ENCODE data around the gene RNASEH1.
A peak's percentile ranks its signal among the peaks of the same experiment; 100 is the strongest.

The RNASEH1 gene, protein sequence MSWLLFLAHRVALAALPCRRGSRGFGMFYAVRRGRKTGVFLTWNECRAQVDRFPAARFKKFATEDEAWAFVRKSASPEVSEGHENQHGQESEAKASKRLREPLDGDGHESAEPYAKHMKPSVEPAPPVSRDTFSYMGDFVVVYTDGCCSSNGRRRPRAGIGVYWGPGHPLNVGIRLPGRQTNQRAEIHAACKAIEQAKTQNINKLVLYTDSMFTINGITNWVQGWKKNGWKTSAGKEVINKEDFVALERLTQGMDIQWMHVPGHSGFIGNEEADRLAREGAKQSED

DNA sequence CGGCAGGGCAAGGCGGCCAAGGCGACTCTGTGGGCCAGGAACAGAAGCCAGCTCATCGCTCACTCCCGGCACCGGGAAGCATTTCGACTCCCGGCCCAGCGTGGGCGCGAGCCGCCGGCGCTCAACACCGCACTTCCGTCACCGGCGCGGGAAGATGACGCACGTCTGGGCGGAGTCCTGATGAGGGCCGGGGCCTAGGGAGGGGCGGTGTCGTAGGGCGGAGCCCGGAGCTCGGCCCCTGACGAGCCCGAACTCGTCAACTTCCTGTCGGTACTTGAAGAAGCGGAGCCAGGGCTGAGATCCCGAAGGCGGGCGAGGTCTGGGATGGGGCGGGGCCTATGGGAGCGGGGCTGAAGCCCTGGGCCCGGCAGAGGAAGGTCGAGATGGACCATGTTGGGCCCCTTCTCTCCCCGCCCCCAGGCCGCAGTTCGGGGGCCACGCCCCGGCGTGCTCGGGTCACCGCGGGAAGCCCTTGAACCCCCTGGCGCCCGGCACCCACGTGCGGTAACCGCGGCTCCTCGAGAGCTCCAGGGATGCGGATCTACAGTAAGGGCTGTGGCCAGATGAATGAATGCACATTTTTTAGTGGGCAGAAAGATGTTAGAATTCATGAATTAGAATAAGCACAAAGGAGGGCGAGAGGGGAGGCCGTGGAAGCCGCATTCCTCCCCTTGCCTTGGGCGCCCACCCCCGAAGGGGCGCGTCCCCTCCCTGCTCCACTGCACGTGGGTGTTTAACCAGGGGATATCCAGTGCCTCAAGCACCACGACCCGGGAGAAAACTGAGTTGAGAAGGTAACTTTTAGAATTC, at the start of gene RNASEH1:
Gene RNASEH1 (minus strand): TSS at position 129 of the 810 bp plus-strand sequence. CDS start 73 bp downstream, at position 56.
- DNase-seq, result peak; percentile 99

GRCh38 chr2:3606370-3607201, 48.5 kb upstream of the RNASEH1 start:
- no peak for DNase-seq

DNA sequence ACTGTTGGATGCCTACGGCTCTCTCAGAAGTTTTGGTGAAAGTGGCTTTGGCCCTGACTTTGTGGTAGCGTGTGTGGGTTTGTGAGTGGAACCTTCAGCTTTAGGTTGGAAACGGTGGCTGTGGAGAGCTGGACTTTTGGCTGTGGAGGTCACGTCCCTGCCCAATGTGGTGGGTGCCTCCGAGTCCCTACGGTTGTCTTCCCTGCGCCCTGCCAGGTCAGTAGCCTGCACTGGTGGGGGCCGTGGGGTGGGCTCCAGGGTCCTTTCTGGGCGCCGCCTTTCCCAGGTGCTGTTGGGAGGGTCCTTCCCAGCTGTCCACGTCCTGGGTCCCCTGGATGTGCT, 47.9 kb upstream of the RNASEH1 start:
- DNase-seq, result no peak

GRCh38 chr2:3604991-3605961, 47.1 kb upstream of the RNASEH1 start:
- peak; percentile 38 to 55 for DNase-seq

DNA sequence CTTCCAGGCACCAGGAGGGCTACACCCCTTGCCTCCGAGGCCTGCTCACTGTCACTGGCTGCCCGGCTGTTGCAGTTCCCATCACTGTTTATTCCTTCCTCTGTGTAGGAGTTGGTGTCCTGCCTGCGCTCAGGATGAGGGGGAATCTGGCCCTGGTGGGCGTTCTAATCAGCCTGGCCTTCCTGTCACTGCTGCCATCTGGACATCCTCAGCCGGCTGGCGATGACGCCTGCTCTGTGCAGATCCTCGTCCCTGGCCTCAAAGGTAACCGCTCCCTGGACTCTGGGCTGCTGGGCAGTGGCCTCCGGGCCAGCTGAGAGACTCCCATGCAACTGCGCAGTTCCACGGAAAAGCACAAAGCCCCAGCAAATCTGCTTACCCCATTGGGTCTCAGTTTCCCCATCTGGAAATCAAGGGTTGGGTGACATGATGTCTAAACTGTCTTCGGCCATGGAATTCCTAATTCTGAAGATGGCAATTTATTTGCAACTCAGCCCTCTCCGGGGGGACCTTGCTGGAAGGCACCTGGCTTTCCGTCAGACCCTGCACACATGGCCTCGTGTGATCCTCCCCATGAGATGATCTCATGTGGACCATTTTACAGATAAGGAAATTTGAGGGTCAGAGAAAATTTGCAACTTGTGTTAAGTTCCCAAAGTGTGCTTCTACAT, 46.2 kb upstream of the RNASEH1 start:
- no peak for DNase-seq

DNA sequence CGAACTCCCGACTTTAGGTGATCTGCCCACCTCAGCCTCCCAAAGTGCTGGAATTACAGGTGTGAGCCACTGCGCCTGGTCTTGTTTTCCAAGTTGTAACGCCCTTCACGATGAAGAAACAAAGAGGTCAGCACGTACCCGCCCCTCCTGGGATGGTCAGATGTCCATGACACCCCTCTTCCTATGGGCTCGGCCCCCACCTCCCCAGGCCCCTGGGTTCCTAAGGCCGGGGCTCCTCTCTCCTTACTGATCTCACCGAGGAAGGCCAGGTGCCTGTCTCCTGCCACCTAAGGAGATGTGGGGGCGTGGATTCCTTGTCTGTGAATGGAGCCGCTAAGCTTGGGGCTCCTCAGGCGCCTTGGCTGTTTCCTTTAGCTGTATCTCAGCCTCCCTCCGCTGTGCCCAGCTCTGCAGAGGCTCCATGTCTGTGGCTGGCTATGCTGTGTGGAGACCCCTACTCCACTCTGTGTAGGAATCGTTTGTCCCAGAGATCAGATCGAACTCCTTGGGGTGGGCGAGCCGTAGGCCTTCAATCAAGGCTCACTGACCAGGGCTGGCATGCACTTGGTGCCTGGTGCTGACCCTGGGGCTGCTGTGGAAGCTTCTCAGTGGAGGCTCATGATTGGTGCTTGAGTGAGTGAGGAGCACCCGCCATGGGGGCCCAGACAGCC, 45.5 kb upstream of the RNASEH1 start:
- no peak for DNase-seq

- DNase-seq, result no peak
Measured at GRCh38 chr2:3602553-3603339, 44.6 kb upstream of the RNASEH1 start.

DNA sequence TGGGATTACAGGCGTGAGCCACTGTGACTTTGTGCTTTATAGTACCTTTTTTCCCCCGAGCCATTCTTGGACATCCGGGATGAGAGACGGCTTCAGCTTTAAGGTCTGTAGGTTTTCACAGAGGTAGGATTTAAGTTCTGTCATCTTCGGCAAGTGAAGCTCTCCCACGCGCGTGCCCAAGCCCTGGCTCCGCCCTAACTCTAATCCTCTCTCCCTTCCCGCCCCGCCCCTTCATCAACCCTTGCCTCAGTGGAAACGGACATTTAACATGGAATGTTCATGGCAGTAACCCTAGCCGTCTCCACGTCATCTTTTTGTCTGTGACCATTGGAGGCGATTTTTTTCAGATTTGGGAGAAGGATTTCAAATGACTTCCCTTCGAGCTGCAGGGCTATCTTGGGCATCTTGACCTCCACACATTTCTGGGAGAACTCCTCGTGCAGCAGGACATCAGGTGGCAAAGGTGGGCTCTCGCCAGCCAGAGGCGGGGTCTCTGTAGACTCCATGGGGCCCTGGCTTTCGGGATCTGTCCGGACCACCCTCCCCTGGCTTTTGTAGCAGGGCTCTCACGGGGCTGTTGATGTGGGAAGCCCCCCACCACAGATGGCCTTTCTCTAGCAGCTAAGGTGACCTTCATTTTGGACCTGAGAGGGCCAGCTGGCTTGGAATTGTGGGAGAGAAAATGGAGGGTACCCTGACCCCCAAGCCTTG, 43.6 kb upstream of the RNASEH1 start:
- DNase-seq, result no peak

- no peak for DNase-seq
Measured at GRCh38 chr2:3600256-3600855, 42.2 kb upstream of the RNASEH1 start.

- no peak for DNase-seq
Measured at GRCh38 chr2:3598912-3599854, 41.0 kb upstream of the RNASEH1 start.

GRCh38 chr2:3598197-3598910, 40.2 kb upstream of the RNASEH1 start:
- DNase-seq, result no peak

DNA sequence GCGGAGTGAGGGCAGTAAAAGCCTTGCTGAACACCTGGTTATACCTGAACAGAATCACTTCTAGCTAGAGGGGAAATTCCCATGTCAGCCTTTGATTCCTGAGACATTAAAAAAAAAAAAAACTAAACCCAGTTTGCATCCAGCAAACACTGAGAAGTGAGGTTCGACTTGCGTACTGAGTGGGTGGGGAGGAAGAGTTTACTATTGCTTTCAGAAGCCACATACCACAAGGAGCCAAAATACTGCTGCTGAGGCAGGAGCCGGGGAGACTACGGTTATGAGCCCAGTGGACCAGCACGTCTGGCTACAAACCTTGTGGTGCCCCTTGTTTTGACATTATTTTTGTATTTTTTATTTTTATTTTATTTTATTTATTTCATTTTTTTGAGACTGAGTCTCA, 39.4 kb upstream of the RNASEH1 start:
- DNase-seq, result no peak

DNA sequence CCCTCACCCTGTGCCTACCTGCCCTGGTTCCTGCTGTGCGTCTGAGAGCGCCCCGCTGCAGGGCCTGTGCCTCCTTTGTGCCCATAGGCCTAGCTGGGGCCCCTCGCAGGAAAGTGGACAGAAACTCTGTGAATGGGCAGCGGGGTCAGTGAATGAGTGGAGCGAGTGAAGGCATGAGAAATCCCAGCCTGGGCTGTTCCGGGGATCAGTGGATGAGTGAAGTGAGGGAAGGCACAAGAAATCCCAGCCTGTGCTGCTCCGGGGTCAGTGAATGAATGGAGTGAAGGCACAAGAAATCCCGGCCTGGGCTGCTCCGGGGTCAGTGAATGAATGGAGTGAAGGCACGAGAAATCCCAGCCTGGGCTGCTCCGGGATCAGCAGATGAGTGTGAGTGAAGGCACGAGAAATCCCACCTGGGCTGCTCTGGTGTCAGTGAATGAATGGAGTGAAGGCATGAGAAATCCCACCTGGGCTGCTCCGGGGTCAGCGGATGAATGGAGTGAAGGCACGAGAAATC, 38.8 kb upstream of the RNASEH1 start:
- DNase-seq, result no peak

DNA sequence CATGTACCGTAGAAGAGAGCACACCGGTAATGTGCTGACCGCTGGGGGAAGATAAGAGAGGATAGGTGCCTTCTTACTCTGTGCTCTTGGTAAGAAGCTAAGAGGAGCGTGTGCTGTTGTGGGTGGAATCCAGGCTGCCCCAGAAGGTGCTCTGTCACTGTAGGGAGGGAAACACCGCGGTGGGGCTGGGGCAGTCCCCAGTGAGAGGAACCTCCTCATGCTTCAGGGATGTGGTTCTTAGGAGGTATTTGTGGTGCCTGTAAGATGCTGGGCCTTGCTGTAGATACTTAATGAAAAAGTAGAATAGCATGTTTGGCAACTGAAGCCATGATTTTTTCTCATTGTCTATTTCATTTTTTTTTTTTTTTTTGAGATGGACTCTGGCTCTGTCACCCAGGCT, 37.9 kb upstream of the RNASEH1 start:
- peak in 1 of 2 experiments; percentile 26 for DNase-seq

DNA sequence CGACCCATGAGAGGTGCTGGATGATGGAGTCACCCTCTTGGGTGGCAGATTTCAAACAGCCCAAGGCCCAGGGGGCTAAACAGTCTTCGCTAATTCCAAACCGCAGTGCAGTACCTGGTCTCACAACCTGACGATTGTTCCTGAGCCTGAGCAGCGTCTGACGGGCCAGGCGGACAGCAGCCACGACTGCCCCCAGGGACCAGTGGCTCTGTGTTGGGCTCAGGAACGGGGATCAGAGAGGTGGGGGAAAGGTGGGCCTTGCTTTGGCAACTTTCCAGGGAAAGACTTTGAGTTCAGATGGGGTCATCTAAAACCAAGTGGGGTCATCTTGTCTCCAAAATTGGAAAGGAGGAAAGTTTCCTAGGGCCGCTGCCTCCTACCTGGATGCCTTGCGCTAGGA, 37.3 kb upstream of the RNASEH1 start:
- DNase-seq, result no peak

- no peak for DNase-seq
Measured at GRCh38 chr2:3594493-3595281, 36.6 kb upstream of the RNASEH1 start, which contains the start of gene COLEC11. Gene COLEC11, plus strand, starts transcription at chr2:3595112. Its CDS starts 9,229 bp downstream, at chr2:3604341.
